Measurements from ENCODE around the gene ZW10. TPM values are rescaled to one million over a fixed set of nuclear protein-coding genes. Genes with fewer than 3 reads are reported as not detected.

Gene ZW10
- total and polyA plus RNA-seq, 2 of the 13 experiments (the other 11 are each of a cell fraction or from before 2014, with no cell fraction given): 5.8 to 31.3 TPM

DNA sequence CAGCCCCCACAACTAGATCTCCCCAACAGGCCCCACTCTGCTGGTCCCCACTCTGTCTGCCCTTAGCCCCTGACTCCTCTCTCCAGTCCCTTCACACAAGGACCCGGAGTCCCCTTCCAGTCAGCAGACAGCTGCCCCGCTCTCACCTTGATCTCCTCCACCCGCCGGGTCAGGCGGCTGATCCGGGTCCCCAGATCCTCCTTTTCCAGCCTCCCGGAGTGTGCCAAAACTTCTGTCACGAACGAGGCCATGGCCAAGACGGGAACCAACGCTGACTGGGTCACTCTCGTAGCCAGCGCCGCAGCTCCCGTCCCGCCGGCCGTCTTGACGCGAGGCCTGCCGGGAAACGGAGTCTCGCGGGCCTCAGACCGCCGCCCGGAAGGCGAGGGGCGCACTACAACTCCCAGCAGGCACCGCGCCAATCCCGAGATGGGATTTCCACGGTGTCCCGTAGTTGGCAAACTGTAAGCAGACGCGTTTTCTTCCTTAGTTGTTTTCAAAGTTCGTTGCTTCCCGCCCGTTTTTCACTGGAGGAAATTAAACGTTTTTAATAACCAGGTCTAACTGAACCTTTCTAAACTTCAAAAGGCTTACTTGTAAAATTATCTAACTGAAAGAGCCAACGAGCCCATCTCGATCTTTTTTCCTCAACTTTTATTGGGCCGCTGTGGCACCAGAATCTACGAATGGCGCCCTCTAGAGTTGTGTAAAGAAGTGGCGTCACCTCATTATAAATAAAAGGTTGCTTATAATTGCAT lies at the start of gene ZW10 (continued):
- TF ChIP-seq, protein P1, sequence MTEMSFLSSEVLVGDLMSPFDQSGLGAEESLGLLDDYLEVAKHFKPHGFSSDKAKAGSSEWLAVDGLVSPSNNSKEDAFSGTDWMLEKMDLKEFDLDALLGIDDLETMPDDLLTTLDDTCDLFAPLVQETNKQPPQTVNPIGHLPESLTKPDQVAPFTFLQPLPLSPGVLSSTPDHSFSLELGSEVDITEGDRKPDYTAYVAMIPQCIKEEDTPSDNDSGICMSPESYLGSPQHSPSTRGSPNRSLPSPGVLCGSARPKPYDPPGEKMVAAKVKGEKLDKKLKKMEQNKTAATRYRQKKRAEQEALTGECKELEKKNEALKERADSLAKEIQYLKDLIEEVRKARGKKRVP (CRISPR knock-in tag; IDR thresholded peaks at IDR 0.05): no peak
- TF ChIP-seq, protein P2, sequence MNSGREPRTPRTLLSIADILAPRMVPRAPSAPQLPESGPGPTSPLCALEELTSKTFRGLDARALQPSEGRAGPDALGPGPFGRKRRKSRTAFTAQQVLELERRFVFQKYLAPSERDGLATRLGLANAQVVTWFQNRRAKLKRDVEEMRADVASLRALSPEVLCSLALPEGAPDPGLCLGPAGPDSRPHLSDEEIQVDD (CRISPR knock-in tag; IDR thresholded peaks at IDR 0.05; ENCODE audit: borderline replicate concordance): no peak
- TF ChIP-seq ZNF619 (CRISPR knock-in tag; IDR thresholded peaks at IDR 0.05) (no peak; the same call in 1 of the 2 replicates), EED (CRISPR knock-in tag; IDR thresholded peaks at IDR 0.05) (no peak), SYNCRIP (IDR thresholded peaks at IDR 0.05; ENCODE audit: insufficient read depth, low read depth, low read length) (no peak), ZNF274 (CRISPR knock-in tag; IDR thresholded peaks at IDR 0.05) (no peak), CCAR2 (optimal IDR thresholded peaks at IDR 0.05; ENCODE audit: low read depth, low read length) (no peak), MIER3 (CRISPR knock-in tag; IDR thresholded peaks at IDR 0.05; ENCODE audit: borderline replicate concordance) (no peak)
- TF ChIP-seq, protein P3, sequence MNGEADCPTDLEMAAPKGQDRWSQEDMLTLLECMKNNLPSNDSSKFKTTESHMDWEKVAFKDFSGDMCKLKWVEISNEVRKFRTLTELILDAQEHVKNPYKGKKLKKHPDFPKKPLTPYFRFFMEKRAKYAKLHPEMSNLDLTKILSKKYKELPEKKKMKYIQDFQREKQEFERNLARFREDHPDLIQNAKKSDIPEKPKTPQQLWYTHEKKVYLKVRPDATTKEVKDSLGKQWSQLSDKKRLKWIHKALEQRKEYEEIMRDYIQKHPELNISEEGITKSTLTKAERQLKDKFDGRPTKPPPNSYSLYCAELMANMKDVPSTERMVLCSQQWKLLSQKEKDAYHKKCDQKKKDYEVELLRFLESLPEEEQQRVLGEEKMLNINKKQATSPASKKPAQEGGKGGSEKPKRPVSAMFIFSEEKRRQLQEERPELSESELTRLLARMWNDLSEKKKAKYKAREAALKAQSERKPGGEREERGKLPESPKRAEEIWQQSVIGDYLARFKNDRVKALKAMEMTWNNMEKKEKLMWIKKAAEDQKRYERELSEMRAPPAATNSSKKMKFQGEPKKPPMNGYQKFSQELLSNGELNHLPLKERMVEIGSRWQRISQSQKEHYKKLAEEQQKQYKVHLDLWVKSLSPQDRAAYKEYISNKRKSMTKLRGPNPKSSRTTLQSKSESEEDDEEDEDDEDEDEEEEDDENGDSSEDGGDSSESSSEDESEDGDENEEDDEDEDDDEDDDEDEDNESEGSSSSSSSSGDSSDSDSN (CRISPR knock-in tag; IDR thresholded peaks at IDR 0.05): peak; percentile 65
- TF ChIP-seq, protein P4, sequence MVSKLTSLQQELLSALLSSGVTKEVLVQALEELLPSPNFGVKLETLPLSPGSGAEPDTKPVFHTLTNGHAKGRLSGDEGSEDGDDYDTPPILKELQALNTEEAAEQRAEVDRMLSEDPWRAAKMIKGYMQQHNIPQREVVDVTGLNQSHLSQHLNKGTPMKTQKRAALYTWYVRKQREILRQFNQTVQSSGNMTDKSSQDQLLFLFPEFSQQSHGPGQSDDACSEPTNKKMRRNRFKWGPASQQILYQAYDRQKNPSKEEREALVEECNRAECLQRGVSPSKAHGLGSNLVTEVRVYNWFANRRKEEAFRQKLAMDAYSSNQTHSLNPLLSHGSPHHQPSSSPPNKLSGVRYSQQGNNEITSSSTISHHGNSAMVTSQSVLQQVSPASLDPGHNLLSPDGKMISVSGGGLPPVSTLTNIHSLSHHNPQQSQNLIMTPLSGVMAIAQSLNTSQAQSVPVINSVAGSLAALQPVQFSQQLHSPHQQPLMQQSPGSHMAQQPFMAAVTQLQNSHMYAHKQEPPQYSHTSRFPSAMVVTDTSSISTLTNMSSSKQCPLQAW (CRISPR knock-in tag; IDR thresholded peaks at IDR 0.05): peak; percentile 53; the same call in 1 of the 2 replicates
- TF ChIP-seq, protein P5, sequence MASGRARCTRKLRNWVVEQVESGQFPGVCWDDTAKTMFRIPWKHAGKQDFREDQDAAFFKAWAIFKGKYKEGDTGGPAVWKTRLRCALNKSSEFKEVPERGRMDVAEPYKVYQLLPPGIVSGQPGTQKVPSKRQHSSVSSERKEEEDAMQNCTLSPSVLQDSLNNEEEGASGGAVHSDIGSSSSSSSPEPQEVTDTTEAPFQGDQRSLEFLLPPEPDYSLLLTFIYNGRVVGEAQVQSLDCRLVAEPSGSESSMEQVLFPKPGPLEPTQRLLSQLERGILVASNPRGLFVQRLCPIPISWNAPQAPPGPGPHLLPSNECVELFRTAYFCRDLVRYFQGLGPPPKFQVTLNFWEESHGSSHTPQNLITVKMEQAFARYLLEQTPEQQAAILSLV (CRISPR knock-in tag; IDR thresholded peaks at IDR 0.05; ENCODE audit: borderline replicate concordance): 0 out of 2 replicates have a peak, but pooled peaks have one; percentile 48
- TF ChIP-seq, protein P6, sequence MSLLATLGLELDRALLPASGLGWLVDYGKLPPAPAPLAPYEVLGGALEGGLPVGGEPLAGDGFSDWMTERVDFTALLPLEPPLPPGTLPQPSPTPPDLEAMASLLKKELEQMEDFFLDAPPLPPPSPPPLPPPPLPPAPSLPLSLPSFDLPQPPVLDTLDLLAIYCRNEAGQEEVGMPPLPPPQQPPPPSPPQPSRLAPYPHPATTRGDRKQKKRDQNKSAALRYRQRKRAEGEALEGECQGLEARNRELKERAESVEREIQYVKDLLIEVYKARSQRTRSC (CRISPR knock-in tag; IDR thresholded peaks at IDR 0.05; ENCODE audit: low read depth): no peak
- TF ChIP-seq, protein P7, sequence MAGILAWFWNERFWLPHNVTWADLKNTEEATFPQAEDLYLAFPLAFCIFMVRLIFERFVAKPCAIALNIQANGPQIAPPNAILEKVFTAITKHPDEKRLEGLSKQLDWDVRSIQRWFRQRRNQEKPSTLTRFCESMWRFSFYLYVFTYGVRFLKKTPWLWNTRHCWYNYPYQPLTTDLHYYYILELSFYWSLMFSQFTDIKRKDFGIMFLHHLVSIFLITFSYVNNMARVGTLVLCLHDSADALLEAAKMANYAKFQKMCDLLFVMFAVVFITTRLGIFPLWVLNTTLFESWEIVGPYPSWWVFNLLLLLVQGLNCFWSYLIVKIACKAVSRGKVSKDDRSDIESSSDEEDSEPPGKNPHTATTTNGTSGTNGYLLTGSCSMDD (CRISPR knock-in tag; IDR thresholded peaks at IDR 0.05): no peak
- TF ChIP-seq, protein P8, sequence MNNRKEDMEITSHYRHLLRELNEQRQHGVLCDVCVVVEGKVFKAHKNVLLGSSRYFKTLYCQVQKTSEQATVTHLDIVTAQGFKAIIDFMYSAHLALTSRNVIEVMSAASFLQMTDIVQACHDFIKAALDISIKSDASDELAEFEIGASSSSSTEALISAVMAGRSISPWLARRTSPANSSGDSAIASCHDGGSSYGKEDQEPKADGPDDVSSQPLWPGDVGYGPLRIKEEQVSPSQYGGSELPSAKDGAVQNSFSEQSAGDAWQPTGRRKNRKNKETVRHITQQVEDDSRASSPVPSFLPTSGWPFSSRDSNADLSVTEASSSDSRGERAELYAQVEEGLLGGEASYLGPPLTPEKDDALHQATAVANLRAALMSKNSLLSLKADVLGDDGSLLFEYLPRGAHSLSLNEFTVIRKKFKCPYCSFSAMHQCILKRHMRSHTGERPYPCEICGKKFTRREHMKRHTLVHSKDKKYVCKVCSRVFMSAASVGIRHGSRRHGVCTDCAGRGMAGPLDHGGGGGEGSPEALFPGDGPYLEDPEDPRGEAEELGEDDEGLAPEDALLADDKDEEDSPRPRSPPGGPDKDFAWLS (CRISPR knock-in tag; IDR thresholded peaks at IDR 0.05; ENCODE audit: borderline replicate concordance): no peak
- TF ChIP-seq, protein P9, sequence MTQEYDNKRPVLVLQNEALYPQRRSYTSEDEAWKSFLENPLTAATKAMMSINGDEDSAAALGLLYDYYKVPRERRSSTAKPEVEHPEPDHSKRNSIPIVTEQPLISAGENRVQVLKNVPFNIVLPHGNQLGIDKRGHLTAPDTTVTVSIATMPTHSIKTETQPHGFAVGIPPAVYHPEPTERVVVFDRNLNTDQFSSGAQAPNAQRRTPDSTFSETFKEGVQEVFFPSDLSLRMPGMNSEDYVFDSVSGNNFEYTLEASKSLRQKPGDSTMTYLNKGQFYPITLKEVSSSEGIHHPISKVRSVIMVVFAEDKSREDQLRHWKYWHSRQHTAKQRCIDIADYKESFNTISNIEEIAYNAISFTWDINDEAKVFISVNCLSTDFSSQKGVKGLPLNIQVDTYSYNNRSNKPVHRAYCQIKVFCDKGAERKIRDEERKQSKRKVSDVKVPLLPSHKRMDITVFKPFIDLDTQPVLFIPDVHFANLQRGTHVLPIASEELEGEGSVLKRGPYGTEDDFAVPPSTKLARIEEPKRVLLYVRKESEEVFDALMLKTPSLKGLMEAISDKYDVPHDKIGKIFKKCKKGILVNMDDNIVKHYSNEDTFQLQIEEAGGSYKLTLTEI (CRISPR knock-in tag; conservative IDR thresholded peaks at IDR 0.05): no peak

Data from HepG2 (cell line).